NCI-H128 (cell line): ENCODE data around the gene TCOF1.

ENCODE experiments used
- DNase-seq: peaks from one replicate; lab custom pipeline; 2025; ENCODE audit not compliant: unreplicated experiment; lab: John Stamatoyannopoulos, UW

The TCOF1 gene

GRCh38 chr5:150325426-150325825 is 32.1 kb upstream of the TCOF1 start:
- no peak for DNase-seq

GRCh38 chr5:150326707-150327106 is 30.8 kb upstream of the TCOF1 start:
- no peak for DNase-seq

- no peak for DNase-seq
These were observed 30.4 kb upstream of the TCOF1 start for GRCh38 chr5:150327139-150327538.

- no peak for DNase-seq
These were observed 29.0 kb upstream of the TCOF1 start for GRCh38 chr5:150328515-150328914.

GRCh38 chr5:150329038-150329437 is 28.5 kb upstream of the TCOF1 start:
- no peak for DNase-seq

- DNase-seq = no peak
These were observed 27.3 kb upstream of the TCOF1 start for GRCh38 chr5:150329881-150330876.

- no peak for DNase-seq
These were observed 24.1 kb upstream of the TCOF1 start for GRCh38 chr5:150333400-150333799.

- DNase-seq = no peak
These were observed 21.7 kb upstream of the TCOF1 start for GRCh38 chr5:150335778-150336177.

- no peak for DNase-seq
These were observed 19.0 kb upstream of the TCOF1 start for GRCh38 chr5:150338546-150338945.

- no peak for DNase-seq
These were observed 18.3 kb upstream of the TCOF1 start for GRCh38 chr5:150339165-150339564.

GRCh38 chr5:150339841-150340240 is 17.7 kb upstream of the TCOF1 start:
- no peak for DNase-seq

GRCh38 chr5:150340614-150341255 is 16.8 kb upstream of the TCOF1 start:
- no peak for DNase-seq

GRCh38 chr5:150341331-150341730 is 16.2 kb upstream of the TCOF1 start:
- no peak for DNase-seq

GRCh38 chr5:150341989-150342388 is 15.5 kb upstream of the TCOF1 start:
- no peak for DNase-seq

GRCh38 chr5:150342583-150342982 is 14.9 kb upstream of the TCOF1 start:
- no peak for DNase-seq

GRCh38 chr5:150343994-150344631 is 13.4 kb upstream of the TCOF1 start:
- no peak for DNase-seq

- no peak for DNase-seq
These were observed 11.8 kb upstream of the TCOF1 start for GRCh38 chr5:150345716-150346115.

GRCh38 chr5:150346592-150346991 is 10.9 kb upstream of the TCOF1 start:
- no peak for DNase-seq

- no peak for DNase-seq
These were observed 10.5 kb upstream of the TCOF1 start for GRCh38 chr5:150347003-150347402.

GRCh38 chr5:150347451-150347850 is 10.0 kb upstream of the TCOF1 start:
- DNase-seq = no peak

- DNase-seq = no peak
These were observed 7.7 kb upstream of the TCOF1 start for GRCh38 chr5:150349681-150350275.
